Mucosa of descending colon (tissue), 3 donors: ENCODE results near the gene CDC42EP5. TPM values are rescaled to one million over a fixed set of nuclear protein-coding genes. Genes with fewer than 3 reads are reported as not detected.
A peak's percentile ranks its signal among the peaks of the same experiment; 100 is the strongest.

ENCODE experiments used
- ATAC-seq: fragments of 200-7000 bp; cut with Tn5 transposase; one replicate; pipeline ENCODE4 v1.9.1; 2020; ENCODE audit warnings: mild to moderate bottlenecking, moderate library complexity
- DNase-seq, 3 donors: peaks; one replicate each; pipeline ENCODE4 v3.0.0-alpha.2; 2020
- H3K36me3 ChIP-seq: fragments of 200-600 bp; one replicate; pipeline ENCODE4 v1.8.0; 2021; ENCODE audit warnings: low read depth, mild to moderate bottlenecking
- H3K4me1 ChIP-seq: fragments of 200-600 bp; one replicate; pipeline ENCODE4 v1.8.0; 2021; ENCODE audit warnings: low read depth, mild to moderate bottlenecking
- H3K4me3 ChIP-seq: fragments of 200-600 bp; one replicate; pipeline ENCODE4 v1.8.0; 2021; ENCODE audit warnings: mild to moderate bottlenecking
- H3K9me3 ChIP-seq: fragments of 200-600 bp; one replicate; pipeline ENCODE4 v1.8.0; 2021; ENCODE audit warnings: mild to moderate bottlenecking
- intact Hi-C, 2 donors: fragments of 100-400 bp; cut with DNase I in 1 of 2; cut with micrococcal nuclease in 1 of 2; formaldehyde crosslinking; loops; one replicate each; pipeline versions ENCODE4 v1.11.0 to v1.11.1; 2022; cut with DNase I, micrococcal nuclease
- total RNA-seq, 3 donors: library from RNA; stranded (reverse); fragmentation: NEBNext Ultra II Directional in 2 of 3; extraction: Animal tissue kit (Norgen Biotek cat#: 25700) in 2 of 3; gene quantifications; one replicate each; pipeline versions ENCODE4 v1.2.1 to v1.2.4, GENCODE V29; 2021 to 2023
- TF ChIP-seq, protein P1 (sequence below): fragments of 200-600 bp; IDR thresholded peaks from one replicate; pipeline ENCODE4 v1.8.0; 2022; ENCODE audit warnings: antibody characterized with exemption, mild to moderate bottlenecking
- donor health status: DM: no; HTN: no; CAD: no; lungs with moderate emphysema.
- donor health status: DM: no; HTN: no; CAD: no.
- donor health status: DM: no; HTN: yes; CAD: no.

The CDC42EP5 gene
- total RNA-seq, 3 donors from 2014 or later: 130 to 446 (median 319) TPM

DNA sequence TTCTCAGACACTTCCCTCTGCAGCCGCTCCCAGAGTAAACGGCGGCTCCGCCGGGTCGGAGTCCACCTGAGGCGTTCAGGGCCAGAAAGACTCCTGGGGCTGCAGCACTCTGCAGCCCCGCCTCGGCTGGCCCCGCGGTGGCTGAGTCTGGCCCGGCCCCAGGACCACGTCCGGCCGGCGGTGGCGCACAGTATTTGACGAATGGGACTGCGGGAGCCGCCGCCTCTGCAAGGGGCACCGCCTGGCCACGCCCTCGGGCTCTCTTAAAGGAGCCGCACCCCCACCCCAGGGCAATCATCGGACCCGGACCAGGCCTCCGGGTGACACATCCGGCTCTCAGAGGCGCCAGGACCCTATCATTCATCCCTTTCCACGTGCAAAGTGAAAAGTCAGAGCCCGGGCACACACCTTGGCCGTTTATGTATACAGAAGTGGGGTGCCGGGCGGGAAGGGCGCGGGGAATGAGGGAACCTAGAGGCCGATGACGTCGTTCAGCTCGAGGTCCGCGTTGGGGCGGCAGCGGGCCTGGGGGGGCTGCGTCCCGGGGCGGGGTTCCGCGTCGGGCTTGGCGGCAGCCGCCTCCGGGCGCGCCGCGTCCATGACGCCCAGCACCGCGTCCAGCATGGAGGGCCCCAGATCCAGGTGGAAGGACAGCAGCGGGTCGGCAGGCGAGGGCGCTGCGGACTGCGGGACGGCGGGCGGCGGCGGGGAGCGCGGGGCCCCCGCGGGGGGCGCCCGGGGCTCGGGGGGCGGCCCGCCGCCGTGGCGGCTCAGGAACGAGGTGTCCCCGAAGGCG lies 8.3 kb downstream of the CDC42EP5 start:
- Histone ChIP-seq H3K4me3 (peak overlapping the region; percentile 10), H3K9me3 (no peaks in the 10 kb centered on the region), H3K4me1 (peaks cover 62% of the 10 kb centered on the region), H3K36me3 (peaks cover 2% of the 10 kb centered on the region)
- ATAC-seq (peak; percentile 59), DNase-seq (peak; percentile 96 to 97 (median 97))
- TF ChIP-seq, protein P1, sequence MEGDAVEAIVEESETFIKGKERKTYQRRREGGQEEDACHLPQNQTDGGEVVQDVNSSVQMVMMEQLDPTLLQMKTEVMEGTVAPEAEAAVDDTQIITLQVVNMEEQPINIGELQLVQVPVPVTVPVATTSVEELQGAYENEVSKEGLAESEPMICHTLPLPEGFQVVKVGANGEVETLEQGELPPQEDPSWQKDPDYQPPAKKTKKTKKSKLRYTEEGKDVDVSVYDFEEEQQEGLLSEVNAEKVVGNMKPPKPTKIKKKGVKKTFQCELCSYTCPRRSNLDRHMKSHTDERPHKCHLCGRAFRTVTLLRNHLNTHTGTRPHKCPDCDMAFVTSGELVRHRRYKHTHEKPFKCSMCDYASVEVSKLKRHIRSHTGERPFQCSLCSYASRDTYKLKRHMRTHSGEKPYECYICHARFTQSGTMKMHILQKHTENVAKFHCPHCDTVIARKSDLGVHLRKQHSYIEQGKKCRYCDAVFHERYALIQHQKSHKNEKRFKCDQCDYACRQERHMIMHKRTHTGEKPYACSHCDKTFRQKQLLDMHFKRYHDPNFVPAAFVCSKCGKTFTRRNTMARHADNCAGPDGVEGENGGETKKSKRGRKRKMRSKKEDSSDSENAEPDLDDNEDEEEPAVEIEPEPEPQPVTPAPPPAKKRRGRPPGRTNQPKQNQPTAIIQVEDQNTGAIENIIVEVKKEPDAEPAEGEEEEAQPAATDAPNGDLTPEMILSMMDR: peak; percentile 19
- intact Hi-C loops: no loop called here

DNA sequence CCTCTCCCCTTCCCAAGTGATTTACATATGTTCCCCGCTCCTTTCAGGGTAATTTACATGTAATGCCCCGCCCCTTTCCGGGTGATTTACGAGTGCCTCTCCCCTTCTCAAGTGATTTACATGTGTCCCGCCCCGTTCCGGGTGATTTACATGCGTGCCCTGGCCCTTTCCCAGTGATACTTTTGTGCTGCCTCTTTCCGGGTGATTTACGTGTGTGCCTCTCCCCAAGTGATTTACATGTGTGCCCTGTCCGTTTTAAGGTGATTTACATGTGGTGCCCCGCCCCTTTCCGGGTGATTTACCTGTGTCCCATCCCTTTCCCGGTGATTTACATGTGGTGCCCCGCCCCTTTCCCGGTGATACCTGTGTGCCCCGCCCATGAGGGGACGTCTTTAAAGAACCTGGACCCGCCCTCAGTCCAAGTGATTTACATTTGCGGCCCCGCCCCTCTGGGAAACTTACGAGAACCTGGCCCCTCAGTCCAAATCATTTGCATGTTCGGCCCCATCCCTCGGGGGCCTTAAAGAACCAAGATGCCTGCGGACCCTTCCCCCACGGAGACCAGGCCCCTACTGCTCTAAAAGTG lies 9.0 kb downstream of the CDC42EP5 start:
- DNase-seq (peak; percentile 94 to 99 (median 98)), ATAC-seq (peak; percentile 64)
- Histone ChIP-seq H3K9me3 (no peaks in the 10 kb centered on the region), H3K4me1 (peaks cover 57% of the 10 kb centered on the region), H3K4me3 (peak overlapping the region; percentile 10), H3K36me3 (peaks cover 2% of the 10 kb centered on the region)
- intact Hi-C loops: no loop called here
- TF ChIP-seq, protein P1: no peak

DNA sequence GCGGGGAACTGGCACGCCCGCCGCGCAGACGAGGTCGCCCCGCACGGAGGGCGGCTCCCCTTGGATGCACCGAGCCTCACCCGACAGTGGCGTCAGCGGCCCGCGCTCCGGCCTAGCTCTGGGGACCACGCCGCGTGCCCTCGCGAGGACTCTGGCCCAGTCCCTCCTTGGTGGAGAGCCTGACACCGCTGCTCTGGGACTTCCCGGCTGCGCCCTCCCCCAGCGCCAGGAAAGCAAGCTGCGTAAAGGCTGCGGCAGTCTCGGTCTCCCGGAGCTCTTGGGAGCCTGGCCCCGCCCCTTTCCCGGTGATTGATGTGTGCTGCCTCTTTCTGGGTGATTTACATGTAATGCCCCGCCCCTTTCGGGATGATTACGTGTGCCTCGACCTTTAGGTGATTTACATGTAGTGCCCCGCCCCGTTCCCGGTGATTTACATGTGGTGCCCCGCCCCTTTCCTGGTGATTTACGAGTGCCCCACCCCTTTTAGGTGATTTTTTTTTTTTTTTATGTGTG lies 9.5 kb downstream of the CDC42EP5 start, which contains the start of gene LENG9:
Gene LENG9 (minus strand): TSS at position 248 of the 513 bp plus-strand sequence. CDS start 252 bp downstream, outside the sequence.
- peak within 1 kb of the TSS; percentile 38 for H3K4me3 ChIP-seq
- H3K4me1 ChIP-seq: peaks cover 54% of the 10 kb centered on the region
- TF ChIP-seq, protein P1: no peak
- H3K9me3 ChIP-seq: no peaks in the 10 kb centered on the region
- intact Hi-C loops: no loop called here
- ATAC-seq: peak; percentile 68
- H3K36me3 ChIP-seq: peaks cover 2% of the 10 kb centered on the region
- peak; percentile 98 to 100 (median 99) for DNase-seq

DNA sequence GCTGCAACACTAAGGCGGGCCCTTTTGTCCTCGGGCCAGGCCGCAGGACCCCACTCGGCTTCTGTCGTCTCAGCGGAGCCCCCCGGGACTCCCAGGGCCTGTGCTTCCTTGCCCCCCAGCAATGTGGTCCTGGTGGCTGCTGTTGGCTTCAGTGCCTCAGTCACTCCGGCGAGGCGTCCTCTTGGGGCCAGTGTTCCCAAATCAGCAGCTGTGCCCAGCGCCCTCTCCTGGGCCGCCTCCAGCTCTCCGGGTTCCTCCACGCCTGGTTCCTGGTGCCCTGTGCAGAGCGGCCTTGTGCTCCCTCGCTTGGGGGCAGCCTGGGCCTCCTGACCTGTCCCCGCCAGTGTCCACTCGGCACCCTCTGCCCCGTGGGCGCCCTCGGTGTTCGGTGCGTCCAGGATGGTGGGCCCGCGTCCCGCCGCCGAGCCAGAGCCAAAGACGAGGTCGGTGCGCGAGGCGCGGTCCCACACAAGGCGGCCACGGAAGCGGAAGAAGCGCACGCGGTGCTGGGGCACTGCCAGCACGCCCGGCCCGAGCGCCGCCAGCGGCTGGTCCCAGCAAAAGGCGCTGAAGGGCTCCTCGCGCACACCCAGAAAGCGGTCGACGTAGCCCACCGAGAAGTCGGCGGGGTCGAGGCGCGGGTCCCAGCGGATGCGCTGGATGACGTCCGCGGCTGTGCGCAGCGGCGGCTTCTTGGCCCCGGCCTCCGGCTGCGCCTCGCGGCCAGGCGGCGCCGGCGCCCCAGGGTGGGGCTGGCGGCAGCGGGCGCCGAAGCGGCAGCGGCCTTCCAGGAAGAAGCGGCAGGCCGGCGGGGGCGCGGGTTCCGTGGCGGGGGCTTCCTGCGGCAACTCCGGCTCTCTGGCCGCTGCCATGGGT lies 10.2 kb downstream of the CDC42EP5 start:
- Histone ChIP-seq H3K36me3 (peaks cover 3% of the 10 kb centered on the region), H3K4me1 (peaks cover 54% of the 10 kb centered on the region), H3K9me3 (no peaks in the 10 kb centered on the region), H3K4me3 (peak overlapping the region; percentile 38)
- TF ChIP-seq, protein P1: peak; percentile 14
- intact Hi-C loops: no loop called here
- peak; percentile 80 to 85 (median 85) for DNase-seq
- ATAC-seq: peak; percentile 21

DNA sequence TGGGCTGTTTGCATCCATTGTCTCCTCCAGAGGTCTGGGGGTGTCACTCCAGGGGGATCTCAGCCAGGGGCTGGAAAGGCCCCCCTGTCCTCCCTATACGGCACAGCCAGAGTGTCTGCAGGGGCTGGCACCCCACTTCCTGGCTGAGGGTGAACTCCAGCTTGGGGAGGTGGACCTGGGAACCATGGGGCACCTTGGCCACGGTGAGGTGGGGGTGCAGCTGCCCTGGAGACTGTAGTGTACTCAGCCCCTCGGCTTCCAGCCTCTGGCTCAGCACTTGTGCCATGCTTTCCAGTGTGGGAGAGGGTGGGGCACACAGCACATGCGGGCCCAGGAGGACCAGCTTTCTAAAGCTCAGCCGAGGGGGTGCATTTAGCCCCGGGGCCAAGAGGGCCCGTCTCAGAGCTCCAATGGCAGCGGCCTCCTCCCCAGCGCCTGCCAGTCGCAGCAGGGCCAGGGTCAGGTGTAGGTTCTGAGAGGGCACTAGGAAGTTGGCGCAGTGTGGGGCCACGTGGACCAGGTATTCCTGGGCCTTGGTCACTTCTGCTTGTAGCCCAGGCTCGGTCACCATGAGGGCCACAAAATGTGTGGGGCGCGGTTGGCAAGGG lies 10.9 kb downstream of the CDC42EP5 start:
- TF ChIP-seq, protein P1: no peak
- DNase-seq: peak; percentile 58 to 74 (median 64)
- H3K36me3 ChIP-seq: peaks cover 9% of the 10 kb centered on the region
- intact Hi-C loops: no loop called here
- peaks cover 49% of the 10 kb centered on the region for H3K4me1 ChIP-seq
- ATAC-seq: no peak
- H3K9me3 ChIP-seq: no peaks in the 10 kb centered on the region
- H3K4me3 ChIP-seq: no peak overlapping the region
